ENCODE results near the gene CXCL9. TPM values are rescaled to one million over a fixed set of nuclear protein-coding genes. Genes with fewer than 3 reads are reported as not detected.

The CXCL9 gene
- total RNA-seq, 120 experiments from 2014 or later, result 0.18 to 9.4 (median 0.25) TPM; not detected in 103

Other genes with a start within 250 kb of the CXCL9 start
- 1 to 10 TPM in 23 of 120 experiments, under 1 TPM in 80, not detected in 17; 0.10 to 3.2 (median 0.55) TPM for gene PPEF2, start 105.1 kb downstream of the CXCL9 start, total RNA-seq
- gene NAAA, start 66.5 kb downstream of the CXCL9 start, total RNA-seq, result 10 to 100 TPM; 15.3 to 37.5 (median 26.1) TPM
- 10 to 100 TPM; 23.7 to 61.0 (median 42.7) TPM for gene SDAD1, start 16.6 kb downstream of the CXCL9 start, total RNA-seq
- gene CXCL10, start 16.0 kb upstream of the CXCL9 start, total RNA-seq, result 10 to 100 TPM in 4 of 120 experiments, 1 to 10 TPM in 24, under 1 TPM in 32, not detected in 60; 0.36 to 43.6 (median 0.84) TPM
- gene CXCL11, start 28.6 kb upstream of the CXCL9 start, total RNA-seq, result 10 to 100 TPM in 2 of 120 experiments, 1 to 10 TPM in 18, under 1 TPM in 41, not detected in 59; 0.28 to 23.7 (median 0.63) TPM
- 10 to 100 TPM in 117 of 120 experiments, 1 to 10 TPM in 3; 7.3 to 50.2 (median 23.9) TPM for gene ART3, start 67.2 kb upstream of the CXCL9 start, total RNA-seq
- gene NUP54, start 140.9 kb upstream of the CXCL9 start, total RNA-seq, result 10 to 100 TPM; 26.9 to 65.4 (median 45.4) TPM
- gene SCARB2, start 206.3 kb upstream of the CXCL9 start, total RNA-seq, result 100 to 1,000 TPM; 107 to 347 (median 169) TPM
- 10 to 100 TPM in 118 of 120 experiments, 1 to 10 TPM in 2; 7.2 to 35.1 (median 21.0) TPM for gene FAM47E, start 244.2 kb upstream of the CXCL9 start, total RNA-seq

All from dorsolateral prefrontal cortex (tissue), 118 donors.